GM20000 (cell line): Measurements from ENCODE around the gene C1orf159.

Source experiments
- DNase-seq: peaks from one replicate; pipeline ENCODE4 v3.0.0; 2012; ENCODE audit warnings: low spot score
- CTCF ChIP-seq: IDR thresholded peaks from 2 replicates; pipeline ENCODE4 v1.5.1; 2012; ENCODE audit warnings: mild to moderate bottlenecking, control low read depth; ENCODE audit errors: extremely low read depth, missing control alignments

The C1orf159 gene

GRCh38 chr1:1041873-1042272 lies 74.0 kb downstream of the C1orf159 start:
- DNase-seq, result no peak
- no peak for TF ChIP-seq CTCF

- no peak for DNase-seq
Observed at GRCh38 chr1:1041092-1041523, 74.8 kb downstream of the C1orf159 start.

GRCh38 chr1:1040004-1040991 lies 75.6 kb downstream of the C1orf159 start:
- no peak for TF ChIP-seq CTCF
- peak; percentile 99 for DNase-seq

More at GRCh38 chr1:1041092-1041523, 74.8 kb downstream of the C1orf159 start:
- no peak for TF ChIP-seq CTCF

GRCh38 chr1:1039145-1039910 lies 76.6 kb downstream of the C1orf159 start:
- DNase-seq, result peak; percentile 60
- no peak for TF ChIP-seq CTCF

- TF ChIP-seq CTCF, result no peak
- peak; percentile 83 for DNase-seq
Observed at GRCh38 chr1:1038694-1039093, 77.2 kb downstream of the C1orf159 start.

- DNase-seq, result no peak
- no peak for TF ChIP-seq CTCF
Observed at GRCh38 chr1:1037366-1038327, 78.2 kb downstream of the C1orf159 start.
